Activated T-cell treated with anti-CD3 and anti-CD28 coated beads for 1 hour (primary cell): ENCODE measurements around the gene RGL2.

Experiments used
- DNase-seq: peaks from one replicate; pipeline ENCODE4 v3.0.0-alpha.2; 2020; ENCODE audit warnings: low read depth

RGL2 gene

DNA sequence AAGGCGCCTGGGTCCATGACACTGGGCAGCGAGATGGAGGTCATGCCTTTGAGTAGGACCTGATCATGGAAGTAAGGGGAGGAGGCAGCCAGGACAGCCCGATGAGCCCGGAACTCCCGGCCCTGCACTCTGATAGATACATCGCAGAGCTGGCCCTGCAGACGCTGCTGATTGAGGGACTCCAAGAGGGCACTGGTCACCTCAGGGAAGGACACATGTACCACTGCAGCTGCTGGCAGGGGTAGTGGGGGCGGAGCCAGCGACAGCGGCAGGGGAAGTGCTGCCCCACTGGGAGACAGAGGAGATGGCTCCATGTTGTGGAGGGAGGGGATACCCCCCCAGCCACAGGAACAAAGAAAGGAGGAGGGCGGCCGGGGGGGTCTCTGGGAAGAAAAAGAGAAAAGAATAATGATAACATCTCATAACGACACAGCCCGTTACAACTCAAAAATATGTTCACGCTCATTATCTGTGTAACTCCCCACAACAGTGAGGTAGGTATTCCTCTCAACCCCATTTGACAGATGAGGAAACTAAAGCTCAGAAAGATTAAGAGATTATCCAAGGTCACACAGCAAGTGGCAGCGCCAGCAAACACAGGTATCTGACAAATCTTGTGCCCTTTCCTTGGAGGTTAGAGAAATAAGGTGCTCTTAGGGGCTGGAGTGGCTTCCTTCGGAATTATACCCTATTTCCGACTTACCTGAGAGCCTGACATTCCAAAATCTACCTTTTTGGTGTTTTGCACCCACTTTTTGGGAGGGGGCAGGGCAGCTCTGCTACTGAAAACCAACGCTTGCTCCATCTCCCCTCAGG is 18.1 kb upstream of the RGL2 start:
- DNase-seq = no peak

- no peak for DNase-seq
Measured at GRCh38 chr6:33315793-33316602, 17.3 kb upstream of the RGL2 start.

- DNase-seq = no peak
Measured at GRCh38 chr6:33314943-33315792, 16.4 kb upstream of the RGL2 start.

DNA sequence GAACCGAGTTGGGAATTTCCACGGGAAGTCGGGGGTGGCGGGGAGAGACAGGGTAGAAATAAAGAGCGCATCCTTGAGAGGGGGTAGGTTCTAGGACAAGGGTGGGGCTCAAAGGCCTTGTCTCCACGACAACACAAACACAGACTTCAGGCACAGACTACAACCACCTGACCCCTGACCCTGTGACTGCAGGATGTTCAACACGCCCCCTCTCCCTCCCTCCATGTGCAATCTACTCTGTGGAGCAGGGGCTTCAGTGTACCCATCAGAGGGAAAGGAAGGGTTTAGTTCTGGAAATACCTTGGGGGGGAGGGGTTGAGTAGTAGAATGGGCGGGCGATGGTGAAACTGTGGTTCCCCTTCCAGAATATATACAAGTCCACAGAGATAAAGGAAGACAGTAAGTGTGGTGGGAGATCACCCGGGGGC is 15.8 kb upstream of the RGL2 start:
- peak; percentile 44 for DNase-seq

DNA sequence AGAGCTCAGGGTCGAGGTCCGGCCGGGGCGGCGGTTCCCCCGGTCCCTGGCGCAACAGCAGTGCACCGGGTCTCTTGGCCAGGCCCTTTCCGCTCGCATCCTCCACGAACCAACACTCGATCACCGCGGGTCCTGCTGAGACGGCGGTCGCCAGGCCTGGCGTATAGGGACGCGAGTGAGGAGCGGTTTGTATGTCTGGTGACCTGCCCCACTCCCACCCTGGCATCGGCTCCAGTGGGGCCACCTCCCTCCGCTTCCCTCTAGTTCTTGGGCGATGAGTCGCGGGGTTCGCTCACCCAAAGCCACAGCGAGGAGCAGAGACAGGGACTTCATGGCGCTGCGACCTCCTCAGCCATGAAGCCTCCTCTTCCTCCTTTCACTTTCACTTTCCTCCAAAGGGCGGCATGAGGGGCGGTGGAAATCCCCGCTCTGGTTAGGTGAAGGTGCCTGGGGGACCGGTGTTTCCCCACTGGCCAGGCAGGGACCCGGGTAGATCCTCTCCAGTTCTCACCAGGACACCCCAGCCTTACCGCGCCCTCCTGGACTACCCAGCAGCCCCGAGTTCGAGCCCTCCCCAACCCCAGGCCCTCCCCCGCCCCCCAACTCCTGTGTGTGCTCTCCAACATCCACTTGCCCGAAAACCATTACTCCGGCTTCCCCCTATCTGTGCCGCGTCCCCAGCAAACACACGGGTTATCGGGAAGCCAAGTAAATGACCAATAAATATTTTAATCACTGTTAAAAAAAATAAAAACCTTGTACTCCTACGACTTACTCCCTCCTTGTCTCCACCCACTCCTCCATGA is 15.2 kb upstream of the RGL2 start, which contains the start of gene TAPBP:
TAPBP (minus strand) TSS at position 370 of the 806 bp plus-strand sequence; CDS start at position 333, 37 bp downstream.
- peak; percentile 71 for DNase-seq

DNA sequence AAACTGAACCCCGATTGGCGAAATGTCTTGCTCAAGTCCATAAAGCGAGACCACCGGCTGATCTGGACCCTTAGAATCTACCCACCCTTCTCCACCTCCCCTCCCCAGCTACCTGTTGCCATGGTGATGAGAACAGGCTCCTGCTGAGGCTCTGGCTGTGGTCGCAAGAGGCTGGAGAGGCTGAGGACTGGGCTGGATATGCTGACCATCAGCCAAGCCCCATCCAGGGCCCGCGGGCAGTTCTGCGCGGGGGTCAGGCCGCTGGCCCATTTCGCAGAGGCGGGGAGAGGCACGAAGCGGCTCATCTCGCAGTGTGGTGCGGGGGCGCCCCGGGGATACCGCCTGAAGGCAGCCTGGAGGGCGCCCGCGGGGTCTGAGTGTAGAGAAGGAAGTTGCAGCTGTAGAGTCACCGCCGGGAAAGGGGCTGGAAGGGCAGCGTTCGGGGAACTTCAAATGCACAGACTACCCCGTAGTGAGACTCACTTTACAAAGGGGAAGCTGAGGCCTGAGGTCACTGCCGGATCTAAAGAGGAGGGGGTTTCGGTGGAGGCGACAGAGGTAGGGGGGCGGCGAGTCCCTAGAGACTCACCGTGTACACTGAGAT is 14.5 kb upstream of the RGL2 start:
- no peak for DNase-seq

DNA sequence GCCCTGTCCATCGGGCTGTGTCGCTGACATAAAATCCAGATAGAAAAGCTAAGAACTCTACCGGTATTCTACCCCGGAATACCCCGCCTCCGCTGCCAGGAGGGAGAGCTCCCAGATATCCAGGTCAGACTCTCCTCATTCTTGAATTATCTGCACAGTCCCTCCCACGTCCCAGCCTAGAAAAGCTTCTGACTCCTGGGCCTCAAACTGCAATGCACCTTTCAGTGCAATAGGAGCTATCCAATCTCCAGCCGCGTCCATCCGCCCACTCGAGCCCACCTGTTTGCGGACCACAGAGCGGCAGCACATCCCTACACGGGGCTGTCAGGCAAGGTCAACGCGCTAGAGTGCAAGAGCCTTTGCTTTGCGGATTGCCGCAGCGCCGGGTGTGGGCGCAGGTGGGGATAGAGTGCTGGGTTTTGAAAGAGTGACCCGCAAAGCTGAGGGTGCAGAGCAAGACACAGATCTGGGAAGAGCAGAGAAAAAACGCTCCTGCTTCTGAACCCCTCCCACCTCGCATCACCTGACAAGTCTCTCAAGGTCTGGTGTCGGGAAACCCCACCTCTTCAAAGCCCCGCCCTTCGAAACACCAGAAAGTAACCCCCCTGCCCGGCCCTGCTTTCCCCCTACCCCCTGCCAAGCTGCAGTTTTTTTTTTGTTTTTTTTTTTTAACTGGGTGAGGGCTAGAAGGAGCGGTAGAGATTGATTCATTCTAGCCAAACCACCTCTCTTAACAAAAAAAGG is 13.8 kb upstream of the RGL2 start:
- peak; percentile 73 for DNase-seq

GRCh38 chr6:33306356-33306755 is 7.6 kb upstream of the RGL2 start:
- DNase-seq = no peak

DNA sequence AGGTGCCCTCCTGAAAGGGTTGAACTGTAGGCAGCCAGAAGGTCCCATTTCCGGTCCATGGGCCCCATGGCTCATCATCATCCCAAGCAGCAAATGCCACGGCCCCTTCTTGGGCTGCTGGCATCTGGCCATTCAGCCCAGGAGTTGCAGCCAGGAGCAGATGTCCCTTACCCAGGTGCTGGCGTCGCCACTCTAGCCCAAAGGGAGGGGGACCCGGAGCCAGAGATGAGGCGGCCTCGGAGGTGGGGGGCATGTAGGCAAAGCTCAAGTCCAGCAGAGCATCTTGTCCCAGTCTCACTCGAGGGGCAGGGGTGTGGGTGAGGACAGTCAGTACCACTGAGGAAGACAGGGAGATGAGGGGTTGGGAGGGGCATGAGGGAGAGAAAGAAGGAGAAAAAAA is 6.3 kb upstream of the RGL2 start:
- DNase-seq = no peak

DNA sequence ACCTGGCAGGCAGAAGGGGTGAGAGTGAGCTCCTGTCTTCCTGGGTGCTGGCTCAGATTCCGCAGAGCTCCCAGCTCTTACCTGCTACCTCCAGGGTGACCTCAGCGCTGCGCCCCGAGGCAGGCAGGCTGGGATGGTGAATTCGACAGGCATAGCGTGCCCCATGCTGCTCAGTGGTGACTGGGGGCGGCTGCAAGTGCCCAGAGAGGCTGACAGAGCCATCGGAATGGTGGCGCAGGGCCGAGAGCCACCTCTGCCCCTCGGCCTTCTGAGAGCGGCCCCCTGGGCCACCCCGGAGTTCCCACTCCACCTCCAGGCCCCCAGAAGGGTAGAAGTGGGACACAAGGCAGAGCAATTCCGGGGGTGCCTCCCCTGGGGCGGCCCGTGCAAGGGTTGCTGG is 5.5 kb upstream of the RGL2 start:
- DNase-seq = no peak

- DNase-seq = no peak
Measured at GRCh38 chr6:33301877-33302276, 3.1 kb upstream of the RGL2 start.

DNA sequence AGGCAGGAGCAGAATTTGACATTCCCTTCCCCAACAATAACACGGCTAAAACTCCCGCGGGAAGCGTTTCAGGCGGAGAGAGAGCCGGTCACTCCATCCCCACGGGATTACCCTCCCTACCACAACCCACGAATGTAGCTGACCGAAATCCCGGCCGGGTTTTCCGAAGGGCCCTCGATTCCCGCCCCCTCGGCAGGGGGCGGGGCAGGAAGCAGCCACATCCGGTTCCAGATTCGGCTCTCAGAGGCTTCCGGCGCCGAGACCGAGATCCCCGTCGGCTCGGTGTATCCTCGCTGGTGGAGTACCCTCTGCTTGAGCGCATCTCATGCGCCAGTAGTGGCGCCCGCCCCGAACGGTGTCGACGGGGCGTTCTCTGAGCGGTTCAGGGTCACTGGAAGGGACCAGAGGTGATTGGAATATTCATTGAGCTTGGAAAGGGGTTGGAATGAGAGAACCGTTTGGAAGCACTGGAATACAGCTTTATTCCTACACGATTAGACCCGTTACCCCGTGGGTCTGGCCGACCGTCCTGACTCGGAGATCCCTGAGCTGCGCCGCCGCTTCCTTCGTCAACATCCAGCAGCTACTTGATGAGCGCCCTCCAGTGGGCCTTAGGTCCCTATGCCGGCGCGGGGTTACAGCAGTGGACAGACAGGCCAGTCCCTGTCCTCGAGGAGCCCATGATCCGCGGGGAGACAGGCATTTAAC is 649 bp upstream of the RGL2 start:
- DNase-seq = peak; percentile 94

DNA sequence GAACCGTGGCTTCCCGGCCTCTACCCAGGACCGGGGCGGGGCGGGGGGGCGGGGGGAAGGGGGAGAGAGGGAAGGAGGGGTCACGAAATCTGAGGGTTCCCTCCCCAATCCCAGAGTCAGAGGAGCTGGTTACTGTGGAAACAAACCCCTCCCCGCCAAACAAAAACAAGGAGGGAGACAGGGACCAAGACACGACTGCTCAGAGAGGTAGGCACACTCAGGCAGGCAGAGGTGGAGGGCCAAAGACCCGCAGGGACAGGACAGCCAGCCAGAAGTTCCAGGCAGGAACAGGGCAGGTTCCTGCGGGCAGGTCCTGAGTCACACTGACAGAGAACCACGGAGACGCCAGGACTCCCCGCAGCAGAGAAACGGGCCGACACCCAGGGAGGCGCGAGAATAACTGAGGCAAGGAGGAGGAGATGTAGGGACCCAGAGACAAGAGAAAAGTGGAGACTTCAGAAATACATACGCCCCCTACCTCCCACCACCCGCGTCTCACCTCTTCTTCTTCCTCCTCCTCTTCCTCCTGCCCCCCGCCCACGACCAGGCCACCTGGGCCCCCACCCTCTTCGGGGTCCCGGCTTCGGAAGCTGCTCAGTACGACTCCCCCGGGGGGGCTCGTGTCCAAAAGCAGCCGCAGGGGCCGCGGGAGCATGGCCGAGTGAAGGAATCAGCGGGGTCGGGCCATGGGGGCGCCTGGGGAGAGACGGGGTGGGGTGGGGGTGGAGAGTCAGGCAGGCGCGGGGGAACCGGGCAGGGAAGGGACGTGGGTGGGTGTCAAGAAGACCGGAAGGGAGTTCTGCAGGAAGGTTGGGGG is 578 bp downstream of the RGL2 start:
- peak; percentile 28 for DNase-seq

GRCh38 chr6:33297406-33297955 is 1.3 kb downstream of the RGL2 start:
- no peak for DNase-seq

- DNase-seq = no peak
Measured at GRCh38 chr6:33296797-33297405, 1.8 kb downstream of the RGL2 start.

- DNase-seq = no peak
Measured at GRCh38 chr6:33295621-33296369, 2.9 kb downstream of the RGL2 start.
